Lung (tissue), 12 donors: ENCODE data around the gene TF. TPM values are rescaled to one million over a fixed set of nuclear protein-coding genes. Genes with fewer than 3 reads are reported as not detected.

Source experiments
- ATAC-seq: fragments of 200-7000 bp; cut with Tn5 transposase; one replicate; pipeline ENCODE4 v1.9.1; 2020; ENCODE audit warnings: moderate number of reproducible peaks; ENCODE audit not compliant: insufficient read depth, low FRiP score
- DNase-seq, 3 donors: peaks; one replicate each; pipeline ENCODE4 v3.0.0-alpha.2; 2013 to 2017
- H3K27ac ChIP-seq, 2 donors: one replicate each; pipeline ENCODE4 v1.5.1; 2013; ENCODE audit warnings: mild to moderate bottlenecking in 2 of 2, moderate library complexity in 2 of 2, control low read depth in 1 of 2, inconsistent platforms in 1 of 2, low read depth in 1 of 2, low read length in 1 of 2
- H3K27me3 ChIP-seq, 3 donors: one replicate each; pipeline ENCODE4 v1.5.1; 2013; ENCODE audit warnings: low read length in 2 of 3; ENCODE audit not compliant: control insufficient read depth in 3 of 3, insufficient read depth in 3 of 3
- H3K36me3 ChIP-seq, 4 donors: one replicate each; pipeline ENCODE4 v1.5.1; 2013; ENCODE audit warnings: low read length in 4 of 4, mild to moderate bottlenecking in 1 of 4, moderate library complexity in 1 of 4; ENCODE audit not compliant: control insufficient read depth in 4 of 4, insufficient read depth in 4 of 4
- H3K4me1 ChIP-seq, 5 donors: one replicate each; pipeline ENCODE4 v1.5.1; 2013; ENCODE audit warnings: low read length in 5 of 5, mild to moderate bottlenecking in 2 of 5, moderate library complexity in 1 of 5; ENCODE audit not compliant: control insufficient read depth in 5 of 5, insufficient read depth in 5 of 5
- H3K4me3 ChIP-seq: one replicate; pipeline ENCODE4 v1.5.1; 2013; ENCODE audit warnings: mild to moderate bottlenecking, control low read depth, moderate library complexity
- H3K9ac ChIP-seq, 2 donors: one replicate each; pipeline ENCODE4 v1.5.1; 2013; ENCODE audit warnings: low read length in 2 of 2, control low read depth in 1 of 2; ENCODE audit not compliant: insufficient read depth in 1 of 2
- H3K9me3 ChIP-seq, 4 donors: one replicate each; pipeline ENCODE4 v1.5.1; 2013; ENCODE audit warnings: low read length in 3 of 4, mild to moderate bottlenecking in 1 of 4, moderate library complexity in 1 of 4; ENCODE audit not compliant: control insufficient read depth in 4 of 4, insufficient read depth in 3 of 4
- CTCF ChIP-seq: IDR thresholded peaks from 2 replicates; pipeline ENCODE4 v1.5.1; 2012; ENCODE audit warnings: mild to moderate bottlenecking; ENCODE audit errors: control extremely low read depth, extremely low read depth
- WGBS, 2 donors: extraction: QIAGEN DNeasy Blood & Tissue Kit; methylation state at CpG; one replicate each; pipeline ENCODE4 v1.1.7; 2013; 5-methylcytosine and 5-hydroxymethylcytosine counted together
- polyA plus RNA-seq, 2 donors: library from polyadenylated mRNA; stranded (reverse); fragments of 200-250 nt; gene quantifications; one replicate each; pipeline ENCODE4 v1.2.1, GENCODE V29; 2013
- total RNA-seq, 2 donors: library from RNA; depleted of rRNA in 1 of 2; stranded (reverse); fragments of >200 nt in 1 of 2; gene quantifications; one replicate each; pipeline ENCODE4 v1.2.1, GENCODE V29; 2014 to 2021
- donor health status: control.
- donor health status: control.
- donor health status: Bipolar disorder and iron deficiency.
- donor health status: healthy.
- donor health status: DM: yes; HTN: yes; CAD: no.

The TF gene
- total and polyA plus RNA-seq, 4 donors = 0.59 to 36.1 (median 15.7) TPM

DNA sequence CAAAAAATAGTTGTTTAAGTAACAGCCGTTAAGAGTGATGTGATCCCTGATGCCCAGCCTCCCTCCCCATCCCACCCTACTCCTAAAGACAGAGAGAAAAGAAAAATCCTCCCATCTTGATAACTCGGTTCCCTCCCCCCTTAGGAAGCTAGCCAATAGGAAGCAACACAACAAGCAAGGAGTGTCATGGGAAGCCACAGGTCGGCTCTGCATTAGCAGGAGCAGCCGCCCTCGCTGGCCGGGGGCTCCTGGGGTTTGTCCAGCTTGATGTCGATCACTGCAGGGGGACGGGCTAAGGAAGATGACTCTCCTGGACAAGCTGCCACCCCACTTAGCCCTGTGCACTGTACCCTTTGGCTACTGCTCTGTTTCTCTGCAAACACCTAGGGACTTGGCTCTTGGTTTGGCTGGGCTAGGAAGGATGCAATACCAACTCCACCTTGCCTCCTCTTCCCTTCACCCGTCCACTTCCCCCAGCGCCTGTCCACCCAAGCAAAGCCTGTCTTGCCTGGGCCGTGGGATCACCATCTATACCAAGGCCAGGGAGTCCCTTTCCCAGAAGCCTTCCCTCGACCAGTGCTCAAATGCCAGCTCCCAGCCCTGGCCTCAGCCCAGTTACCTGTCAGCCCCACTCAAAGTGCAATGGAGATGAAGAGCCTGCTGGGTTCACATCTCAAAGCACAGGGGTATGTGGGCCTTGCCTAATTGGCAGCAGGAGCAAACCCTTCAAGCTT lies 82.5 kb downstream of the TF start:
- no peak for DNase-seq
- no peak overlapping the region for H3K4me3 ChIP-seq
- ATAC-seq = no peak
- H3K9me3 ChIP-seq = no peaks in the 10 kb centered on the region
- 78 to 87% methylated on average over 12 of the region's 12 CpGs for WGBS, 2 donors
- H3K36me3 ChIP-seq = peaks cover under 1 to 6% (median 3%) of the 10 kb centered on the region in 4 donors
- TF ChIP-seq CTCF = no peak
- no peak overlapping the region for H3K27ac ChIP-seq
- no peak overlapping the region for H3K9ac ChIP-seq
- no peaks in the 10 kb centered on the region for H3K27me3 ChIP-seq
- no peaks in the 10 kb centered on the region for H3K4me1 ChIP-seq

- no peak overlapping the region for H3K27ac ChIP-seq
- WGBS, 2 donors = 75 to 83% methylated on average over 3 of the region's 3 CpGs
Measured at GRCh38 chr3:133829310-133829707, 83.1 kb downstream of the TF start.

DNA sequence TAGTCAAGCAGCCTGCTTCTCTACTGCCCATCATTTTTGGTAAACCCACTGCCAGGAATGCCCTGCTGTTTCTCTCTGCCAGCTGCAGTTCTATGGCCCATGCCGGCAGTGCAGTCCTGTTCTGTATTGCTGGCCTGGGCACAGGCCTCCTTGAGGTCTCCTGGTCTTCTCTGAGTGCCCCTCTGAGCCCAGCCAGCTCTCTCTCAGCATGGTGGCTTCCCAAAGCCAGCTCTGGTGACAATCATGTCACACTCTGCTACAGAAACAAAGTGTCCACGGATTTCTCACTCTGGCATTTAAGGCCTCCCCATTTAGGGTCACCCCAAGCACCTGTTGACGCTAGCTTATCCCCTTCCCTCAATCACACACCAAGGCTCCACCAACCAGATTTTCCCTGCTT lies 83.9 kb downstream of the TF start:
- no peak for TF ChIP-seq CTCF
- DNase-seq = no peak
- no peaks in the 10 kb centered on the region for H3K4me1 ChIP-seq
- H3K27ac ChIP-seq = no peak overlapping the region
- 89 to 95% methylated on average over 3 of the region's 3 CpGs for WGBS, 2 donors
- H3K36me3 ChIP-seq = peaks cover 0 to 3% (median 1%) of the 10 kb centered on the region in 4 donors
- H3K9ac ChIP-seq = no peak overlapping the region
- no peaks in the 10 kb centered on the region for H3K9me3 ChIP-seq
- no peak overlapping the region for H3K4me3 ChIP-seq
- H3K27me3 ChIP-seq = no peaks in the 10 kb centered on the region
- no peak for ATAC-seq

More at GRCh38 chr3:133829310-133829707, 83.1 kb downstream of the TF start:
- TF ChIP-seq CTCF = no peak
- Histone ChIP-seq H3K9ac (no peak overlapping the region), H3K4me1 (no peaks in the 10 kb centered on the region), H3K9me3 (no peaks in the 10 kb centered on the region), H3K36me3 (peaks cover 0 to 3% (median 3%) of the 10 kb centered on the region in 4 donors), H3K27me3 (no peaks in the 10 kb centered on the region), H3K4me3 (no peak overlapping the region)
- ATAC-seq (no peak), DNase-seq (no peak)
